ENCODE results near the gene ISM1.

Gene ISM1

DNA sequence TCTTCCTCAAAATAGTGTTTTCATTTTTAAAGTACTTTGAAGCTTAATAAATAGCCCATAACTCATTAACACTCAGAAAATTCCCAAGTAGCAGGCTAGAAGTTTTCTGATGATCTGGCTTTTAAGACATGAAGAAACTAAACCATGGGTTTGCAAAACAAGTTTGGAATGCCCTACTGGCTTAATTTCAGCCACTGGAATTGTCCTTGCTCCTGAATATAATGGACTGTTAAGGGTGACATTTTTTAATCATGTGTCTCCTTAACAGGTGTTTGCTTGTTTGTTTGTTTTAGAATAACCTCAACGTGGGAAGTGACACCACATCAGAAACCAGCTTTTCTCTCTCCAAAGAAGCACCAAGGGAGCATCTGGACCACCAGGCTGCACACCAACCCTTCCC is 49.1 kb downstream of the ISM1 start:
- Histone ChIP-seq H3K27ac (ENCODE audit: low read depth, low read length) (no peak overlapping the region), H3K4me1 (ENCODE audit: control insufficient read depth, insufficient read depth, low read length) (peaks cover 11% of the 10 kb centered on the region), H3K36me3 (ENCODE audit: control insufficient read depth, insufficient read depth, low read length) (no peaks in the 10 kb centered on the region), H3K27me3 (ENCODE audit: control insufficient read depth, insufficient read depth, low read length) (no peaks in the 10 kb centered on the region), H3K4me3 (ENCODE audit: low read depth, low read length) (no peak overlapping the region), H3K9ac (ENCODE audit: low read length) (no peak overlapping the region), H3K9me3 (ENCODE audit: control insufficient read depth, insufficient read depth, low read depth, low read length) (no peaks in the 10 kb centered on the region)

DNA sequence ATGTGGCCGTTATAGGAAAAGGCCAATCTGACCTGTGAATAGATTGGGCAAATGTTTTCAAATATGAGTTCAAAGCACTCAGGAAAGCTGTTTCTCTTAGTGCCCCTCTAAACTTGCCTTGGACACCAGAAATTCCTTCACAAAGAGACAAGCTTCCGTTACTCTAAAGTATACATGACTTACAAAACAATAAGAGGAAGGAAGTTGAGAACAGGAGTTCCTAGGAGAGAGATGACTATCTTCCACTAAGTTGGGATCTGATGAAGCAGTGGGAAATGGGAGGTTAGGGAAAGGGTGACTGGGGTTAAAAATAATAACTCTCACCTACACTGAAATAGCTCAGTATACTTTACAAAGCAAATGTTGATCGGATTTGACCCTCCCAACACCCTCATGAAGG is 50.0 kb downstream of the ISM1 start:
- H3K4me1 ChIP-seq (ENCODE audit: control insufficient read depth, insufficient read depth, low read length) = peaks cover 11% of the 10 kb centered on the region
- no peak overlapping the region for H3K4me3 ChIP-seq (ENCODE audit: low read depth, low read length)
- no peak overlapping the region for H3K27ac ChIP-seq (ENCODE audit: low read depth, low read length)
- H3K36me3 ChIP-seq (ENCODE audit: control insufficient read depth, insufficient read depth, low read length) = no peaks in the 10 kb centered on the region
- no peaks in the 10 kb centered on the region for H3K27me3 ChIP-seq (ENCODE audit: control insufficient read depth, insufficient read depth, low read length)
- no peaks in the 10 kb centered on the region for H3K9me3 ChIP-seq (ENCODE audit: control insufficient read depth, insufficient read depth, low read depth, low read length)
- H3K9ac ChIP-seq (ENCODE audit: low read length) = no peak overlapping the region

GRCh38 chr20:13271977-13272975 is 51.2 kb downstream of the ISM1 start:
- no peak overlapping the region for H3K27ac ChIP-seq (ENCODE audit: low read depth, low read length)
- no peak overlapping the region for H3K9ac ChIP-seq (ENCODE audit: low read length)
- peaks cover 11% of the 10 kb centered on the region for H3K4me1 ChIP-seq (ENCODE audit: control insufficient read depth, insufficient read depth, low read length)
- no peak overlapping the region for H3K4me3 ChIP-seq (ENCODE audit: low read depth, low read length)
- H3K36me3 ChIP-seq (ENCODE audit: control insufficient read depth, insufficient read depth, low read length) = no peaks in the 10 kb centered on the region
- H3K9me3 ChIP-seq (ENCODE audit: control insufficient read depth, insufficient read depth, low read depth, low read length) = no peaks in the 10 kb centered on the region
- no peaks in the 10 kb centered on the region for H3K27me3 ChIP-seq (ENCODE audit: control insufficient read depth, insufficient read depth, low read length)

GRCh38 chr20:13274275-13274861 is 53.3 kb downstream of the ISM1 start:
- Histone ChIP-seq H3K9ac (ENCODE audit: low read length) (no peak overlapping the region), H3K4me1 (ENCODE audit: control insufficient read depth, insufficient read depth, low read length) (peaks cover 11% of the 10 kb centered on the region), H3K27me3 (ENCODE audit: control insufficient read depth, insufficient read depth, low read length) (no peaks in the 10 kb centered on the region), H3K27ac (ENCODE audit: low read depth, low read length) (no peak overlapping the region), H3K4me3 (ENCODE audit: low read depth, low read length) (no peak overlapping the region), H3K36me3 (ENCODE audit: control insufficient read depth, insufficient read depth, low read length) (no peaks in the 10 kb centered on the region), H3K9me3 (ENCODE audit: control insufficient read depth, insufficient read depth, low read depth, low read length) (no peaks in the 10 kb centered on the region)

- Histone ChIP-seq H3K4me1 (ENCODE audit: control insufficient read depth, insufficient read depth, low read length) (peaks cover 11% of the 10 kb centered on the region), H3K9me3 (ENCODE audit: control insufficient read depth, insufficient read depth, low read depth, low read length) (peaks cover 3% of the 10 kb centered on the region; the same call in 1 of the 2 replicates), H3K36me3 (ENCODE audit: control insufficient read depth, insufficient read depth, low read length) (no peaks in the 10 kb centered on the region; the same call in 1 of the 2 replicates), H3K27ac (ENCODE audit: low read depth, low read length) (no peak overlapping the region), H3K9ac (ENCODE audit: low read length) (no peak overlapping the region), H3K27me3 (ENCODE audit: control insufficient read depth, insufficient read depth, low read length) (no peaks in the 10 kb centered on the region), H3K4me3 (ENCODE audit: low read depth, low read length) (no peak overlapping the region)
Observed at GRCh38 chr20:13276945-13277541, 56.0 kb downstream of the ISM1 start.

- Histone ChIP-seq H3K27me3 (ENCODE audit: control insufficient read depth, insufficient read depth, low read length) (no peaks in the 10 kb centered on the region), H3K36me3 (ENCODE audit: control insufficient read depth, insufficient read depth, low read length) (no peaks in the 10 kb centered on the region; the same call in 1 of the 2 replicates), H3K9me3 (ENCODE audit: control insufficient read depth, insufficient read depth, low read depth, low read length) (peaks cover 3% of the 10 kb centered on the region; the same call in 1 of the 2 replicates), H3K4me1 (ENCODE audit: control insufficient read depth, insufficient read depth, low read length) (peaks cover 11% of the 10 kb centered on the region), H3K4me3 (ENCODE audit: low read depth, low read length) (no peak overlapping the region), H3K9ac (ENCODE audit: low read length) (no peak overlapping the region), H3K27ac (ENCODE audit: low read depth, low read length) (no peak overlapping the region)
Observed at GRCh38 chr20:13277663-13278295, 56.7 kb downstream of the ISM1 start.

DNA sequence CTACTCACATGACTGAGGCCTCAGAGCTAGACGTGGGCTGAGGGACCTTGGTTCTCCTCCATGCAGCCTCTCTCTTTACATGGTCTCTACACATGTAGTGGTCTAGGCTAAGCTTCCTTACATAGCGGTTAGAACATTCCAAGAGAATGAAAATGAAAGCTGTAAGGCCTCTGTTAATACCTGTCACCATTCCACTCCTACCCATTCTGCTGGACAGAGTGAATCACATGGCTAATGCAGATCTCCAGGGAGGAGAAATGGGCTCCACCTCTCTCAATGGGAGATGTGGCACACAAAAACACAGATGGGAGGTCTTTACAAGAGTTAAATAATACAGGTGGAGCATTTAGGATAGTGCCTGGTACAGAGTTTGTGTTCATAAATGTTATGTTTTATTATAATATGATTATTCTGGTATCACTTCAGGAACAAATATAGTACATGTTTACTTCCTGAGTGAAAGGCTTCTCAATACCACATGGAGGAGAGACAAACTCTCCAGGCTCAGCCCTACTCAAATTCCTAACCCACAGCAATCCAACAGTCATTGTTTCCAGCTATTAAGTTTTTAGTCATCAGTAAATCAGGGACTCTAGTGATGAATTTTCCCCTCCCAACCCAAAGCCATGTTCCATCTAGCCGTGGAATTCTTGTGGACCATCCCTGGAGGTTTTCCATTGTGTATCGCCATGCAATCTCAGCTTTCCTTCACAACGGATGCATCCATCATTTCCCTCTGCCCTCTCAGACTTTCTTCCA is 57.9 kb downstream of the ISM1 start:
- Histone ChIP-seq H3K9me3 (ENCODE audit: control insufficient read depth, insufficient read depth, low read depth, low read length) (peaks cover 3% of the 10 kb centered on the region; the same call in 1 of the 2 replicates), H3K27ac (ENCODE audit: low read depth, low read length) (no peak overlapping the region), H3K4me1 (ENCODE audit: control insufficient read depth, insufficient read depth, low read length) (peaks cover 10% of the 10 kb centered on the region), H3K27me3 (ENCODE audit: control insufficient read depth, insufficient read depth, low read length) (no peaks in the 10 kb centered on the region), H3K4me3 (ENCODE audit: low read depth, low read length) (no peak overlapping the region), H3K36me3 (ENCODE audit: control insufficient read depth, insufficient read depth, low read length) (no peaks in the 10 kb centered on the region; the same call in 1 of the 2 replicates), H3K9ac (ENCODE audit: low read length) (no peak overlapping the region)

- no peaks in the 10 kb centered on the region; the same call in 1 of the 2 replicates for H3K36me3 ChIP-seq (ENCODE audit: control insufficient read depth, insufficient read depth, low read length)
- no peaks in the 10 kb centered on the region for H3K27me3 ChIP-seq (ENCODE audit: control insufficient read depth, insufficient read depth, low read length)
- peaks cover 3% of the 10 kb centered on the region; the same call in 1 of the 2 replicates for H3K9me3 ChIP-seq (ENCODE audit: control insufficient read depth, insufficient read depth, low read depth, low read length)
- H3K27ac ChIP-seq (ENCODE audit: low read depth, low read length) = no peak overlapping the region
- no peak overlapping the region for H3K4me3 ChIP-seq (ENCODE audit: low read depth, low read length)
- H3K9ac ChIP-seq (ENCODE audit: low read length) = no peak overlapping the region
- no peaks in the 10 kb centered on the region; the same call in 1 of the 2 replicates for H3K4me1 ChIP-seq (ENCODE audit: control insufficient read depth, insufficient read depth, low read length)
Observed at GRCh38 chr20:13280609-13281324, 59.7 kb downstream of the ISM1 start.

GRCh38 chr20:13283869-13284829 is 63.1 kb downstream of the ISM1 start:
- Histone ChIP-seq H3K36me3 (ENCODE audit: control insufficient read depth, insufficient read depth, low read length) (no peaks in the 10 kb centered on the region; the same call in 1 of the 2 replicates), H3K4me3 (ENCODE audit: low read depth, low read length) (no peak overlapping the region), H3K9ac (ENCODE audit: low read length) (no peak overlapping the region), H3K4me1 (ENCODE audit: control insufficient read depth, insufficient read depth, low read length) (no peaks in the 10 kb centered on the region), H3K27ac (ENCODE audit: low read depth, low read length) (no peak overlapping the region), H3K9me3 (ENCODE audit: control insufficient read depth, insufficient read depth, low read depth, low read length) (peaks cover 3% of the 10 kb centered on the region; the same call in 1 of the 2 replicates), H3K27me3 (ENCODE audit: control insufficient read depth, insufficient read depth, low read length) (no peaks in the 10 kb centered on the region)
